HG03460 (cell line): Measurements from ENCODE around the gene CCDC86.

Source experiments
- ATAC-seq: cut with Tn5 transposase; IDR thresholded peaks from one replicate; pipeline ENCODE4 v1.9.1; 2021; ENCODE audit not compliant: unreplicated experiment

Gene CCDC86

GRCh38 chr11:60830478-60831142 lies 11.3 kb upstream of the CCDC86 start:
- no peak for ATAC-seq

DNA sequence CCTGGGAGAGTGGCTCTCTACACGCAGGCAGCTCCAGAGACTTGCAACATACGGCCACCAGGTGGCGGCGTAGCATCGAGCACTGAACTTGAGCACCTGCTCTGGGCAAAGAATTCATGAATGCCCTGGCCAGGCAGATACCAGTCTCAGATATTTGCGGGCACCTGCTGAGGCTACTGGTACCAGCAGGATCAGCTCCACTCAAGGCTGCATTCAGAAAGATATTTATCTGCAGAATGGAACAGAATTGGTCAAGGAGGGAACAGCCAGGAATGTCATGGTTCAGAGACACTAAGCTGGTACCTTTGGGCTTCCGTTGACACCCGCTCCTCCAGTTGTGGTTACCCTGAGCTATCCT lies 10.8 kb upstream of the CCDC86 start:
- peak; percentile 70 for ATAC-seq

GRCh38 chr11:60831501-60832079 lies 10.3 kb upstream of the CCDC86 start:
- ATAC-seq, result no peak

DNA sequence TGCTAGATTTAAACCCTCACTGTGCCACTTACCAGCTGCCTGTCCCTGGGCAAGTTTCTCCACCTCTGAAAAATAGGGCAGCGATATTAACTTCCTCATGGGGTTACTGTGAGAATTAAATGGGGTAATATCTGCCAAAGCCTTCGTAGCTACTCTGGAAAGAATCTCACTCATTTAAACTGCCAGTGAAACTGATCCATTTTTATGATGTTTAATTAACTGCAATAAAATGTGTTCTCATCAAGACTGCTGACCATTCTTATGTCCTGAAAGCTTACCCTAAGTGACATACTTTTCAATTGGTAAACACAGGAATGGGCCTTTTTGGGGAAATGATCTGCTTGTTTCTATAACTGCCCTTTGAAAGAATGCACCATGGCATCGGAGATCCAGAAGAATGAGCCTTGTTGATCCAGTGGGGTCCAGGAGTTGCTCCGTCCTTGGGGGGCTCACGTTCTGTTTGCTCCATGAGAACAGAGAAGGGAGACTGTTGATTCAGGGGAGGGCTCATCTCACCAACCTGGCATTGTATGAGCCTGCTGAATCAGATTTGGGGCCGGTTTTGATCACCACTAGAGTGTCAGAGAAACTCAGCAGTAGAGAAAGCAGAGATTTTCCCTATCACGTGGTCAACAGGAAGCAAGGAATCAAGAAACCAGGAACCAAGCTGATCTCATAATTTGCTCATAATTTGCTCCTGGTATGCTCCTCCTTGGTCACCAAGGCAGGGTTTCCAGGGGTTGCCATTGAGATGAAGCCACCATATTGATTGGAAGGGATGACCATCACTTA lies 7.0 kb upstream of the CCDC86 start:
- no peak for ATAC-seq

DNA sequence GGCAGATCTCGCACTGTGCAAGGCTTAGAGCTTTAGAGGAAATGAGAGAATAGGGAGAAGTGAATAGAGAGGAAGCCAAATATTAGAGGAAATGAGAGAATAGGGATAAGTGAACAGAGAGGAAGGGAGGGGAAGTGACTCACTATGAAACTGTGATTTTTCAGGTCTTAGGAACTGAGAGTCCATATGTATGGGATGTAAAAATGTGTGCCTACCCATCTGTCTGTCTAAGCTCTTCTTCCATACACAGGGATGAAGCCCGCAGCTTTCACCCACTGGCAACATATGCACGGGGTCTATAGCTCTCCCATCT lies 6.4 kb upstream of the CCDC86 start:
- ATAC-seq, result no peak

GRCh38 chr11:60836866-60837515 lies 4.9 kb upstream of the CCDC86 start:
- no peak for ATAC-seq

DNA sequence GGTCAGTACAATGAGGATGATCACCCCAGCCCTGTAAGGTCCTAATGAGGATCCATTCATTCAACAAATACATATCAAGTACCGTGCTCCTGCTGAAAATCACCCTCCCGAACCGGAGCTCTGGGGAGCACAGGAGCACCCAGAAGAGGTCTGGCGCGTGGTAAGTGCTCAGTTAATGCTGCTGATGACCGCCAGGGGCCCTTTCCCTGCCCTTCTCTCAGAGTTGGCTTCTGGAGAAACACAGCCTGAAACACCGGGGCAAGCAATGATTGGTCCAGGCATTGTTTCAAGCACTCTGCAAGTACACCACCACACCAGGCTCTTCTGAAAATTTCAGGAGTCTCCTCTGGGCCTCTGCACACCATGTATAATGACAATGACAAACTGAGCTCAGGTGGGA lies 3.8 kb upstream of the CCDC86 start:
- no peak for ATAC-seq

DNA sequence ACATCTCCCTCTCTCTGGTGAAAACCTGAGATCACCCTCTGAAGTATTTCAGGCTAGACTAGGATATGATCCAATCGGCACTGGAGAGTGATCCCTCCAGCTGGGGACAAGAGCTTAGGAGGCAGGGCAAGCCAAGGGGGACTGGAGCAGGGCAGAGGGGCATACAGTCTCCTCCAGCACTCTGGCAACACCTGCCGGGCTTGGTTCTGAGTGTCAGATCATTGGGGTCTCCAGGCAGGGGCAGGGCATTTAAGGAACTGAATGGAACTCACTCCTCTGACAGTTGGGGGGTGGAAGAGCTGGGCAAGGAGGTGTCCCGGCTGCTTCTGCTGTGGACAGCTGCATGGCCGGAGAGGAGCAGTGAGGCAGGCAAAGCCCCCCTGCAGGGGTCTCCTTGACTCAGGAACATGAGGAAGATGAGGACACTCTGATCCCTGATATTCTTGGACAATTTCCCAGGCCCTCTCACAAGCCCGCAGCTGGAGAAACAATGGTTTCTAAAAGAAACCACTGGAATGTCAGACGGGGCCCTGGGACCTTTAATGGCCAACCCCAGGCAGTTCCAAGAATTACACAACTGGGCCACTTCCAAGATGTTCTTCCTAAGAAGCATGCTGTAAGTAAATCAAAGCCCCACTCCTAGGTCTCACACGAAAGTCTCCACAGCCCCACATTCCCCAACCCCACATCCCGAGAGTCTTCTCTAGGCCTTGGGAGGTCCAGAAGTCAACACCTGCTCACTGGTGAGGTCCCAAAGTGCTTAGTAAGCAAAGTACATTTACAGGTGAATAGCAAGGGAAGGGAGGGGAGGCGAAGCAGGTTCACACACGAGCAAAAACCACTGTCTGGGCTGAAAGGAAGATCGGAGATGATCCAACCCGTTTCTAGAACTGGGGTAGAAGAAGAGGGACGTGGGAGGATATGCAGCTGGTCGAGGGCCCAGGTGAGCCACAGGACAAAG lies 1.2 kb upstream of the CCDC86 start:
- no peak for ATAC-seq

- no peak for ATAC-seq
These were observed 1.0 kb downstream of the CCDC86 start for GRCh38 chr11:60842668-60843600.

DNA sequence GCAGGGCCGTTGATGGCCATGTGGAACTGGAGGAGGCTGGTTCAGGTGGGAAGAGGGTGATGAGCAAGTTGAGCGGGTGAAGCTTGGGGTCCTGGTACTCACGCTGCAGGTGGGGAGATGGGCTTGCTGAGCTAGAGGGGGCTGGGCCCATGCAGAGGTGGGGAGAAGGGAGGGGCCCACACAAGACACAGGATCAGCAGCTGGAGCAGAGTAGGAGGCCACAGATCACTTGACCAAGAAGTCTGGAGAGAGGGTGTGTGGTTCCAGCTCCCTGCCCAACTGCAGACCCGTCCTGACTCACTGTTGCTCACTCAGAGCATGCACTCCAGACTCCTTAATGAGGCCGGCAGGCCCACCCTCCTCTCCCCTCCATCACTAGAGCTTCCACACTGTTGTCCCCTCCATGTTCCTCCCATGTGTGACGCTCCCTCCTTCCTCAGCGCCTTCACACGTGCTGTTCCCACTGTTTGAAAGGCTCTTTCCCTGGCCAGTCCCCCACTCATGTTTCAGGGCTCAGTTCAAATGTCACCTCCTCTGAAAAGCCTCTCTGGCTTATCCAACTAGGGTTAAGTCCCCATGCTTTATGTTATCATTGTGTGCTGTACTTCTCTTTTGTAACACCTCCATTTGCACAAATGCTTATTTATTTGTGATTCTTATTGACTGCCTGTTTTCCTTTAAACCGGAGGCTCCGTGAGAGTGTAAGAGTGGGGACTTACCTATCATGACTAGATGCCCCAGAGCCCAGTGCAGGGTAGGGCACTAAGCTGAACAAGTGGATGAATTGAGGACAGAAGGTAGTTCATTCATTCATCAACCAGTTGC lies 2.3 kb downstream of the CCDC86 start:
- ATAC-seq, result no peak

DNA sequence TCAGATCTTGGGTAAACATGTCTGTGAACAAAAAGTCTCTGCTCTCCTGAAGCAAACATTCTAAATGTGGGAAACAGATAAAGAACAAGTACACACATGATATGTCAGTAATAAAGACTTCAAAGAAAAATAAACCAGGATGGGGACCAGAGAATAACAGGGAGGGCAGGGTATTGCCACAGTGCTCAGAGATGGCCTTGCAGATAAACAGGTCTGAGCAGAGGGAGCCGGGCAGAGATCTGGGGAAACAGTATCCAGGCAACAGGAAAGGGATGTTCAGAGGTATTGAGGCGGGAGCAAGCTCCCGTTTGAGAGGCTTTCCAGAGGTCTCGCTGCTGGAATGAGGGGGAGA lies 2.9 kb downstream of the CCDC86 start:
- ATAC-seq, result no peak

DNA sequence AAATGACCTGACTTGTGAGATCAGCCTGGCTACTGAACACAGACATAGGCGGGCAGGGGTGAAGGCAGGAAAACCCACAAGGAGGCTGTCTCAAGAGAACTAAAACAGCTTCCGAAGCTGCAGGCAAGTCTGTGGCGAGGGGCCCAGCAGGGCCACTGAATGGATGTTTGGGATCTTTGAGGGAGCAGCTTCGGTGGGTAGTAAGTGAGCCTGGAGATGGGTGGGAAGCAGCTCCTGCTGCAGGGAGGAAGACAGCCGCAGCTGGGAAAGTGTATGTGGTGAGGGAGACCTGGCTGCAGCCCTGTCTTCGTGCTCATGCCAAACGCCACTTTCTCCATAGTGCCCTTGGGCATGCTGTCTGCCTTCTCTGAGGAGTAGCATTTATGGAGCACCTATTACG lies 3.4 kb downstream of the CCDC86 start:
- no peak for ATAC-seq

GRCh38 chr11:60847281-60847680 lies 5.4 kb downstream of the CCDC86 start:
- no peak for ATAC-seq

DNA sequence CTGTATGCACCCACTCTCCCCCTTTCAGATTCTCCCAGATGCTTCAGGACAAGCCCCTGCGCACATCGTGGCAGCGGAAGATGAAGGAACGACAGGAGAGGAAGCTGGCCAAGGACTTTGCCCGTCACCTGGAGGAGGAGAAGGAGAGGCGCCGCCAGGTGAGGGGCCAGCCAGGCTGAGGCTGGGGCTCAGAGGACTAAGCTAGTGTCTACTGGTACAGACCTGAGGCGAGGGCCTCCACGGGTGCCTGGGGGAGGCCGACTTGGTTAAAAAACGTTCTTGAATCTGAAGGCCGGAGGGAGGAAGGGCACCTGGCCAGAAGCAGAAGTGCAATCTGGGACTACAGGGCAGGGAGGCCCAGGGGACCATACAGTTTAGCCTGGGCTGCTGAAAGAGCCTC lies 6.0 kb downstream of the CCDC86 start:
- no peak for ATAC-seq

DNA sequence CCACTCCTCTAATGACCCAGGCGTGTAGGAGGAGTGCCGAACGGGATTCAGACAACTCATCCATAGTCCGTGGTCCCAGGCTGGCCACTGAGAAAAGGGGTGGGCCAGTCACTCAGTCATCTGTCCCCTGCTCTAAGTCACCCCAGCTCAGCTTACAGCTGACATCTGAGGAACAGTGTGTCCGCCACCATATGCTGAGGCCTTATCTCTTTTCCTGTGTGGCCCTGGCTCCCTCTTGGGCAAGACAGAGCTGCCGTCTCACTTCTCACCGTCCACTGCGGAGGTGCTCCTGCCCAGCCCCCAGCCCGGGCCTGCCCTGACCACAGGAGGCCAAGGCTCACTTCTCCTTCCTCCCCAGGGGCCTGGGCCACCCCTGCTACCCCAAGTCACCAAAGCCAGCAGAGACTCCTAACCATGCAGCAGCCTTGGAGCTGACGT lies 6.8 kb downstream of the CCDC86 start:
- ATAC-seq, result no peak

DNA sequence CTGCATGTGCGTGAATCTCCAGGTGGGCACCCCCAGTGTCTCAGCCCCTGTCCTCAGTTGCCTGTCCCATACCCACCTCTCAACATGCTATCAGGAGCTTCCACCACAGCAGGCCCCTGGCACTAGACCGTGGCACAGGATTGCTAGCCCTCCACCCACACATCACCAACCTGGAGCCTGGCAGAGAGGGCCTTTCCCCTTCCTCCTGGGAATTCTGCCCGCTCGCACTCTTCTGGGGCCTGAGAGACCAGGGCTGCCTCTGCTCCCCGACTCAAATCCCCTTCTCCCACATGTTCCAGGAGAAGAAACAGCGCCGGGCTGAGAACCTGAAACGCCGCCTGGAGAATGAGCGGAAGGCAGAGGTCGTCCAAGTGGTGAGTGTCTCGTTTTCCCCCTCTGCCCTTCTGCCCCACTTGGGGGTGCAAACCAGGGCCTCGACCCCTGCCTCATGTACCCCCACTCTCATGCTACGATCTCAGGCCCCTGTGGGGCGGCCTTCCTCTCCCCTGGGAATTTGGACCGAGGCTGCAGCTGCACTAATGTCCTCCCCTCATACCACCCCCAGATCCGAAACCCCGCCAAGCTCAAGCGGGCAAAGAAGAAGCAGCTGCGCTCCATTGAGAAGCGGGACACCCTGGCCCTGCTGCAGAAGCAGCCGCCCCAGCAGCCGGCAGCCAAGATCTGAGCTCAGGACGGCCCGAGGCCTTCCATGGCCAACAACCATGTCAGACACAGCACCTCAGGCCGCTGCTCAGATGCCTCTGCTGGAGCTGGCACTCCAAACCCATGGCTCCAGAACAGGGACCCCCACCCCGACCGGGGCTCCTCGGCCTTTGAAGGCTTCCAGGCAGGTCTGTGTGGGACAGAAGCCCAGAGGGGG lies 8.0 kb downstream of the CCDC86 start:
- no peak for ATAC-seq

DNA sequence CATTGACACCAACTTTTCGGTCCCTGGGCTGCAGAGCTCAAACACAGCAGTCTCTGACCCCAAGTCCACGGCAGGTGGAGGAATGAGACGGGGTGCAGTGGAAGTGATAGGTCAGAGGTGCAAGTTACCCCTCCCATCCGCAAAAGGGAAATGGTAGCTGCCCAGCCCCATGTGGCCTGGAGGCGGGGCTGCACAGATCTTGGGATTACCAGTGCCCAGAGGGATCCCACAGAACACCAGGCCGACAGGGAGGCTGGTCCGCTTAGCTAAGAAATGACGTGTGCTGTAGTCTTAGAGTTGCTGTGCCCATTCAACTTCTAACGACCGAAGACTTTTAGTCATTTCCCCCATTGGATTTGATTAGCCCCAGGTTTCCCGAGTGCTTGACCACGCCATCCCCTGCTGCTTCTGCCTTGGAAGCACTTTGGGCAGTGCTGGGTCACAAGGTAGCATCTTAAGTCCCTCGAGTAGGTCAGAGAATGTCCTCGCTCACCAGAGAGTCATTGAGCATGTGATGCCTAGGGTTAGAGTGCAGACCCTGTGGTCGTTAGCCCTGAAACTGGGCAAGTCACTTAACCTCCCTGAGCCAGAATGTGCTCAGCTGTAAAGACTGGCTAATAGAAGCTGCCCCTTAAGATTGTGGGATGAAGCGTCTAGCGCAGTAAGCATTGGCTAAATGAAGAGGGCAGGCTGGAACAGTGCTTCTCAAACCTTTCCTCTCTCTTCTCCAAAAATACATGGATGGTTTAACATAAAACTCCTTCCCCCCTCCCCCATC lies 9.6 kb downstream of the CCDC86 start:
- no peak for ATAC-seq
